Hepatocyte (in vitro differentiated cells): ENCODE data around the gene NCAPG2. TPM values are rescaled to one million over a fixed set of nuclear protein-coding genes. Genes with fewer than 3 reads are reported as not detected.

ENCODE experiments used
- DNase-seq: peaks from one replicate; pipeline ENCODE4 v3.0.0-alpha.2; 2016; ENCODE audit warnings: low spot score
- H2AFZ ChIP-seq: fragments of 200-600 bp; sonication (generic); 2 replicates; pipeline ENCODE4 v1.6.0; 2016; ENCODE audit warnings: antibody characterized with exemption, mild to moderate bottlenecking
- H3K27ac ChIP-seq: fragments of 200-600 bp; sonication (generic); 2 replicates; pipeline ENCODE4 v1.5.1; 2016; ENCODE audit warnings: mild to moderate bottlenecking
- H3K27me3 ChIP-seq: fragments of 200-600 bp; sonication (generic); 2 replicates; pipeline ENCODE4 v1.6.1; 2016
- H3K36me3 ChIP-seq: fragments of 200-600 bp; sonication (generic); replicated peaks from 2 replicates; pipeline ENCODE4 v1.5.1; 2016; ENCODE audit warnings: low read depth; ENCODE audit not compliant: insufficient read depth
- H3K4me1 ChIP-seq: fragments of 200-600 bp; sonication (generic); 2 replicates; pipeline ENCODE4 v1.5.1; 2016; ENCODE audit warnings: mild to moderate bottlenecking, moderate library complexity; ENCODE audit not compliant: insufficient read depth
- H3K4me2 ChIP-seq: fragments of 200-600 bp; sonication (generic); 2 replicates; pipeline ENCODE4 v1.6.0; 2016
- H3K4me3 ChIP-seq: fragments of 200-600 bp; sonication (generic); 2 replicates; pipeline ENCODE4 v1.5.1; 2016; ENCODE audit warnings: mild to moderate bottlenecking
- H3K79me2 ChIP-seq: fragments of 200-600 bp; sonication (generic); 2 replicates; pipeline ENCODE4 v1.6.0; 2017; ENCODE audit warnings: mild to moderate bottlenecking
- H3K9me2 ChIP-seq: fragments of 200-600 bp; sonication (generic); replicated peaks from 2 replicates; pipeline ENCODE4 v1.6.0; 2017; ENCODE audit warnings: mild to moderate bottlenecking; ENCODE audit not compliant: insufficient read depth
- H3K9me3 ChIP-seq: fragments of 200-600 bp; sonication (generic); 2 replicates; pipeline ENCODE4 v1.5.1; 2016; ENCODE audit warnings: low read depth, mild to moderate bottlenecking
- H4K20me1 ChIP-seq: fragments of 200-600 bp; sonication (generic); 2 replicates; pipeline ENCODE4 v1.6.0; 2016; ENCODE audit warnings: mild to moderate bottlenecking; ENCODE audit not compliant: insufficient read depth, poor library complexity, severe bottlenecking
- CTCF ChIP-seq: fragments of 200-600 bp; sonication (generic); IDR thresholded peaks from 2 replicates; pipeline ENCODE4 v1.5.1; 2016; ENCODE audit warnings: antibody characterized with exemption, mild to moderate bottlenecking; ENCODE audit not compliant: poor library complexity
- EZH2 ChIP-seq: fragments of 200-600 bp; sonication (generic); IDR thresholded peaks from 2 replicates; pipeline ENCODE4 v1.6.1; 2016; ENCODE audit warnings: antibody characterized with exemption, mild to moderate bottlenecking, borderline replicate concordance
- EZH2phosphoT487 ChIP-seq: fragments of 200-600 bp; sonication (generic); IDR thresholded peaks from one replicate; pipeline ENCODE4 v1.6.1; 2018; ENCODE audit warnings: antibody characterized with exemption, mild to moderate bottlenecking, low read depth, moderate library complexity; ENCODE audit not compliant: unreplicated experiment, severe bottlenecking
- WGBS: methylation state at CpG from one replicate; pipeline ENCODE4 v1.1.6; 2016; ENCODE audit warnings: low lambda C conversion rate; ENCODE audit errors: missing lambda C conversion rate; 5-methylcytosine and 5-hydroxymethylcytosine counted together
- polyA plus RNA-seq: library from polyadenylated mRNA; unstranded; fragments of >200 nt; fragmentation: Nextera tagmentation; extraction: Ambion mirVana; gene quantifications from 2 replicates; pipeline ENCODE4 v1.2.1, GENCODE V29; 2016
- total RNA-seq: library from RNA; depleted of rRNA; stranded (reverse); fragments of >200 nt; gene quantifications from 2 replicates; pipeline ENCODE4 v1.2.3, GENCODE V29; 2014

The NCAPG2 gene
- total and polyA plus RNA-seq, 2 experiments from 2014 or later = 6.2 to 9.5 TPM

DNA sequence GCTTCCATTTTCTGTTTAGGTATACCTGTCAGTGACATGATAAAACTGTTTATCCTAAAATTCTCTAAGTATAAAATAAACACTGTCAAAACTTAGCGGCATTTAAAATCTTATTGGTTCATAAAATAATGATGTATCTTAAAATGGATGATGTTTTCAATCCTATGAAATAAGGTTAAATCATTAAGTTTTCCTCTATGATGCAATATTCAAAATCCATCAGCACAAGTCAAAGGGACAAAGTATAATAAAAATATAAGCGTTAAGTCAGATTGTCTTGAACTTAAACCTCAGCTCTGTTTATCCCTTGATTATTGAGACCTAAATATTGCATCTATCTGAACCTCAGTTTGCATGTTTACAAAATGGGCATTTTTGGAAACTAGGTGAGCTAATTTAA lies 46.6 kb upstream of the NCAPG2 start:
- Histone ChIP-seq H3K9me3 (no peaks in the 10 kb centered on the region), H3K4me1 (no peaks in the 10 kb centered on the region), H4K20me1 (no peaks in the 10 kb centered on the region), H2AFZ (no peak overlapping the region), H3K9me2 (no peaks in the 10 kb centered on the region), H3K36me3 (no peaks in the 10 kb centered on the region), H3K4me2 (no peak overlapping the region), H3K27ac (no peak overlapping the region), H3K79me2 (no peaks in the 10 kb centered on the region), H3K4me3 (no peak overlapping the region), H3K27me3 (no peaks in the 10 kb centered on the region)
- TF ChIP-seq CTCF (no peak), EZH2 (no peak), EZH2phosphoT487 (no peak)
- no peak for DNase-seq
- 97% methylated on average over 2 of the region's 2 CpGs for WGBS

DNA sequence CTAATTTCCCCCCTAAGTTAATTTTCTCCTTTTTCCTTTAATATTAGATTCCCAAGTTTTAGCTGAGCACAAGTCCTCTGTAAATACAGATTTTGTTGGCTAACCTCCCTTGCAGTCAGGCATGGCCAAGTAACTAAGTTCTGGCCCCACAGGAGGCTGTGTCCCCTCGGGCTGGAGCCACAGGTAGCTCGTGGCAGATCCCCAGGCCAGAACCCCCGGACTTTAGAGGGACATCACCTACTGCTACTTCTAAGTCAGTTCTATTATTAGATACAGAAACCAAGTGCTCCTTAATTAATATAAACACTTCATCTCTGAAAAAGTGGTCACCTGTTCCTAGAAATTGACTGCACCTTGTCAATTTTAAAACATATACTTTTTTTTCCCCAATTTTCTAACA lies 46.1 kb upstream of the NCAPG2 start:
- TF ChIP-seq CTCF = no peak
- no peak for TF ChIP-seq EZH2phosphoT487
- no peak for TF ChIP-seq EZH2
- Histone ChIP-seq H3K27me3 (no peaks in the 10 kb centered on the region), H3K4me1 (no peaks in the 10 kb centered on the region), H3K4me3 (no peak overlapping the region), H3K36me3 (no peaks in the 10 kb centered on the region), H3K27ac (no peak overlapping the region), H2AFZ (no peak overlapping the region), H3K9me2 (no peaks in the 10 kb centered on the region), H3K9me3 (no peaks in the 10 kb centered on the region), H4K20me1 (no peaks in the 10 kb centered on the region), H3K4me2 (no peak overlapping the region), H3K79me2 (no peaks in the 10 kb centered on the region)
- WGBS = 86% methylated on average over 3 of the region's 3 CpGs
- DNase-seq = no peak

DNA sequence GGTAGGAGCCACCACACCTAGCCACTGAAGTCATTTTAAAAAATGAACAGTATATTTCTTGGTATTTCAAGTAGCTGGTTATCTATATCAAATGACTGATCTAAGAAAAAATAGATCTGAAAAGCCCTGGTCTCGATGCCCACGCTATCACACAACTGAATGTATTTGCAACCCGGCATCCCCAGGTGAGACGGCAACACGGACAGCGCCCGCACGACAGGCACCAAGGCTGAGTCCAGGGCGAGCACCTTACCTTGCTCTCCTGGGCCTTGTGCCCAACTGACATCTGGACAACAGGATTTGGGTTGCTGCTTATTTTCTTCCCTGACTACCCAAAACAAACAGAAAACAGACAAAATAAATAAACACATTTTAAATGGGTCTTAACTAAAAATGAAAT lies 44.8 kb upstream of the NCAPG2 start:
- H2AFZ ChIP-seq = no peak overlapping the region
- 98% methylated on average over 9 of the region's 9 CpGs for WGBS
- H3K27ac ChIP-seq = no peak overlapping the region
- H3K36me3 ChIP-seq = no peaks in the 10 kb centered on the region
- H4K20me1 ChIP-seq = no peaks in the 10 kb centered on the region
- TF ChIP-seq EZH2phosphoT487 (no peak), EZH2 (no peak), CTCF (no peak)
- H3K9me2 ChIP-seq = no peaks in the 10 kb centered on the region
- no peak for DNase-seq
- H3K4me1 ChIP-seq = no peaks in the 10 kb centered on the region
- no peaks in the 10 kb centered on the region for H3K9me3 ChIP-seq
- no peak overlapping the region for H3K4me2 ChIP-seq
- no peak overlapping the region for H3K4me3 ChIP-seq
- H3K27me3 ChIP-seq = no peaks in the 10 kb centered on the region
- no peaks in the 10 kb centered on the region for H3K79me2 ChIP-seq

- Histone ChIP-seq H3K27me3 (no peaks in the 10 kb centered on the region), H3K4me1 (no peaks in the 10 kb centered on the region), H3K4me2 (no peak overlapping the region), H3K9me3 (no peaks in the 10 kb centered on the region), H3K27ac (no peak overlapping the region), H2AFZ (no peak overlapping the region), H4K20me1 (no peaks in the 10 kb centered on the region), H3K36me3 (no peaks in the 10 kb centered on the region), H3K79me2 (no peaks in the 10 kb centered on the region), H3K9me2 (no peaks in the 10 kb centered on the region), H3K4me3 (no peak overlapping the region)
- DNase-seq = no peak
- TF ChIP-seq EZH2 (no peak), CTCF (no peak), EZH2phosphoT487 (no peak)
- WGBS = 84% methylated on average over 10 of the region's 10 CpGs
These were observed 43.7 kb upstream of the NCAPG2 start for GRCh38 chr7:158748335-158748734.
